HUES6 (cell line): ENCODE measurements around the gene AQP12A.

Experiments used
- H3K27ac ChIP-seq: 2 replicates; pipeline ENCODE4 v1.7.0; 2013; ENCODE audit warnings: low read depth, mild to moderate bottlenecking, low read length, inconsistent platforms
- H3K27me3 ChIP-seq: 2 replicates; pipeline ENCODE4 v1.6.1; 2013; ENCODE audit warnings: low read length; ENCODE audit not compliant: control insufficient read depth, insufficient read depth
- H3K36me3 ChIP-seq: 2 replicates; pipeline ENCODE4 v1.6.1; 2013; ENCODE audit warnings: low read length; ENCODE audit not compliant: control insufficient read depth, insufficient read depth
- H3K4me1 ChIP-seq: 2 replicates; pipeline ENCODE4 v1.6.1; 2013; ENCODE audit warnings: low read length; ENCODE audit not compliant: control insufficient read depth, insufficient read depth
- H3K4me3 ChIP-seq: 2 replicates; pipeline ENCODE4 v1.5.1; 2013; ENCODE audit warnings: low read depth, low read length
- H3K9ac ChIP-seq: one replicate; pipeline ENCODE4 v1.6.1; 2013; ENCODE audit warnings: mild to moderate bottlenecking, low read length
- H3K9me3 ChIP-seq: 2 replicates; pipeline ENCODE4 v1.6.1; 2013; ENCODE audit warnings: low read depth, low read length; ENCODE audit not compliant: control insufficient read depth, insufficient read depth

Gene AQP12A

GRCh38 chr2:240727913-240728312 lies 36.2 kb downstream of the AQP12A start:
- Histone ChIP-seq H3K9me3 (no peaks in the 10 kb centered on the region), H3K27ac (no peak overlapping the region), H3K27me3 (no peaks in the 10 kb centered on the region), H3K4me1 (peaks cover 2% of the 10 kb centered on the region; the same call in 1 of the 2 replicates), H3K9ac (no peak overlapping the region), H3K4me3 (no peak overlapping the region), H3K36me3 (peaks cover 69% of the 10 kb centered on the region)

- no peak overlapping the region for H3K27ac ChIP-seq
- no peaks in the 10 kb centered on the region for H3K9me3 ChIP-seq
- no peaks in the 10 kb centered on the region for H3K27me3 ChIP-seq
- peaks cover 69% of the 10 kb centered on the region for H3K36me3 ChIP-seq
- H3K4me1 ChIP-seq = peaks cover 2% of the 10 kb centered on the region; the same call in 1 of the 2 replicates
- no peak overlapping the region for H3K4me3 ChIP-seq
- no peak overlapping the region for H3K9ac ChIP-seq
Measured at GRCh38 chr2:240728361-240728760, 36.7 kb downstream of the AQP12A start.

GRCh38 chr2:240728827-240729226 lies 37.2 kb downstream of the AQP12A start:
- Histone ChIP-seq H3K27ac (no peak overlapping the region), H3K27me3 (no peaks in the 10 kb centered on the region), H3K4me1 (peaks cover 2% of the 10 kb centered on the region; the same call in 1 of the 2 replicates)

DNA sequence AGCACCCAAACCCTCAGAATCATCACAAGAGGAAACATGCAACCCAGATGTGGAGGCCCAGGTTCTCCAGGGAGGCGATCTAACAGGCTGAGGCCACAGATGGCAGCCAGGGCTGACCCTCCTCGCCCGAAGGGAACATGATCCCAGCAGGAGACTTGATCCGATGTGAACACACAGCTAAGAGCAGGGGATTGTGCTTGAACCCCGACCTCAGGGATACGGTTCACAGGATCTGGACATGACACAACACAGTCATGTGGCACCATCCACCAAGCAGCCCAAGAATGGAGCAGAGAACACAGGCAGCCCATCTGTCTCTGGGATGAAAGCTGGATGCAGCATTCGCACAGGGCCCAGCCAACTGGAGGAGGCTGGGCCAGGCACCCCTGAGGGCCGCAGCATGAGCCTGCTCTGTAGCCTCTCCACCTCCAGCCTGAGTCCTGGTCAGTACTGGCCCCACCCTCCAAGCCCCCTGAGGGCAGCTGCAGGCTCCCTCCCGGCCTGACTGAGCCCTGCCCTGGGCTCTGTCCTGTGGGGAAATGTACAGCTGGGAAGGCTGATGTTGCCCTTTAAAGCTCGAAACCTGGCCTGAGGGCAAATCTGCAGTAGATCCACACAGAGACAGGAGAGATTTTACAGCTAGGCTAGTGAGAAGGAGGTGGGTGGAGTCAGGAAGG lies 39.0 kb downstream of the AQP12A start:
- Histone ChIP-seq H3K27me3 (no peaks in the 10 kb centered on the region), H3K36me3 (peaks cover 68% of the 10 kb centered on the region), H3K27ac (no peak overlapping the region), H3K9ac (no peak overlapping the region), H3K4me1 (peaks cover 2% of the 10 kb centered on the region; the same call in 1 of the 2 replicates), H3K9me3 (no peaks in the 10 kb centered on the region), H3K4me3 (no peak overlapping the region)

More at GRCh38 chr2:240728827-240729226, 37.2 kb downstream of the AQP12A start:
- Histone ChIP-seq H3K4me3 (no peak overlapping the region), H3K9me3 (no peaks in the 10 kb centered on the region), H3K36me3 (peaks cover 69% of the 10 kb centered on the region), H3K9ac (no peak overlapping the region)

- Histone ChIP-seq H3K9me3 (no peaks in the 10 kb centered on the region), H3K27me3 (no peaks in the 10 kb centered on the region), H3K9ac (peak overlapping the region; percentile 15), H3K4me3 (no peak overlapping the region), H3K27ac (no peak overlapping the region), H3K4me1 (peaks cover 2% of the 10 kb centered on the region; the same call in 1 of the 2 replicates), H3K36me3 (peaks cover 67% of the 10 kb centered on the region)
Measured at GRCh38 chr2:240731178-240731545, 39.5 kb downstream of the AQP12A start.

DNA sequence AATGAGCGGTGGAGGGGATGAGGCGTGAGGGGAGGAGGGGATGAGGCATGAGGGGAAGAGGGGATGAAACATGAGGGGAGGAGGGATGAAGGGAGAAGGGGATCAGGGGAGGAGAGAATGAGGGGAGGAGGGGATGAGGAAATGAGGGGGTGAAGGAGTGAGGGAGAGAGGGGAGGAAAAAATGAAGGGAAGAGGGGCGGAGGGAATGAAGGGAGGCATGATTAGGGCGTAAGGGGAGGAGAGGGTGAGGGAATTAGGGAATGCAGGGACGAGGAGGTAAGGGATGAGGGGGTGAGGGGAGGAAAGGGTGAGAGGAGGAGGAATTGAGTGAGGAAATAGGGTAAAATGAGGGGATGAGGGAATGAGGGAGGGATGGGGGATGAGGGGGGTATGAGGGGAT lies 40.5 kb downstream of the AQP12A start:
- Histone ChIP-seq H3K9ac (no peak overlapping the region), H3K27me3 (no peaks in the 10 kb centered on the region), H3K36me3 (peaks cover 68% of the 10 kb centered on the region), H3K4me1 (peaks cover 2% of the 10 kb centered on the region; the same call in 1 of the 2 replicates), H3K4me3 (no peak overlapping the region), H3K27ac (no peak overlapping the region), H3K9me3 (no peaks in the 10 kb centered on the region)

- H3K9ac ChIP-seq = no peak overlapping the region
- H3K4me3 ChIP-seq = no peak overlapping the region
- H3K27ac ChIP-seq = no peak overlapping the region
- no peaks in the 10 kb centered on the region for H3K27me3 ChIP-seq
- peaks cover 2% of the 10 kb centered on the region; the same call in 1 of the 2 replicates for H3K4me1 ChIP-seq
- H3K36me3 ChIP-seq = peaks cover 70% of the 10 kb centered on the region
- no peaks in the 10 kb centered on the region for H3K9me3 ChIP-seq
Measured at GRCh38 chr2:240732911-240733622, 41.4 kb downstream of the AQP12A start.

DNA sequence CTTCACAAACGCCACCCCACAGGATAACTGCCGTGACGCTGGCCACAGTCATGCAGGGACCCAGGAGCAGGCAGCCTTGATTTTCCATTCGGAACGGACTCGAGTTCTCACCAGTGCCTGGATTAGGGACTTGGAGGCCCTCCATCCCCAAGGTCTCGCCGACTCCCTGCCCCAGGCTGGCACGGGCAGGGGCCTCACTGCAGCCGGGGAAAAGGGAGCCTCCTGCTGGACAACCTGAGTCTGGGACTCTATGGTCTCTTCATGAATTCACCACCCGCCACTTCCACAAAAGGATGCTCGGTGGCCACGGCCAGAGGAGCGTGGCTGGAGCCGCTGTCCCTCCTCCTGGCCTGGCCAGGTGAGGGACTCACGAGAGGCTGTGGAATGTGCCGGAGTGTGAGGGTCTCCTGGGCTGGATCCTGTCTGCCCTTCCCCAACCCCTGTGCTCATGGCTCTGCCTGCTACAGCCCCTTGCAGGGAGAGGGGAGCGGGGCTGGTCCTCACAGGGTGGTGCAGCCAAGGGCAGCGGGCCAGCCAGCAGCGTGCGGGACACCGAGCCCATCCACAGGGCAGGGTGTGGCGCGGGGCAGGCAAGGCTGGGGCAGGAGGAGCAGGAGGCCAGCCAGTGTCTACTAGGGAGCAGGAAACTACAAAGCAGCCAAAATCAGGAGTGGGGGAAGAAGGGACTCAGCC lies 42.3 kb downstream of the AQP12A start:
- no peak overlapping the region for H3K4me3 ChIP-seq
- H3K9ac ChIP-seq = no peak overlapping the region
- H3K27me3 ChIP-seq = no peaks in the 10 kb centered on the region
- H3K27ac ChIP-seq = no peak overlapping the region
- H3K36me3 ChIP-seq = peaks cover 71% of the 10 kb centered on the region
- no peaks in the 10 kb centered on the region for H3K9me3 ChIP-seq
- peaks cover 2% of the 10 kb centered on the region; the same call in 1 of the 2 replicates for H3K4me1 ChIP-seq

DNA sequence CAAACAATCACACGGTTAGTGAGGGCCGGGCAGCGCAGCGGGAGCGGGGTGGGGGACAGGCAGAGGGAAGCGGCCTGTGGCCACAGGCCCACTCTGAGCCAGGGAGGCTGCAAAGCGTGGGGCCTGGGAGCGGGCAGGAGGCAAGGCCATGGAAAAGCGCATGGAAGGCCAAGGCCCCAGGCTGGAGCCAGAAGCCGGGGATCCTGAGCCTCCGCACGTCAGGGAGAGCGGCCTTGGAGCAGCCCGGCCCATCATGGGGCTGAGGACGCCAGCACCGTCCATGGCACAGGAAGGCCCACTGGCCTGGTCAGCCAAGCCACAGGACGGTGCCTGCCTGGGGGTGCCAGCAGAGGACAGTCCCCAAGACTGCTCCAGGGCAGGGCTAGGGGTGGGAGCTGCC lies 43.1 kb downstream of the AQP12A start:
- H3K4me1 ChIP-seq = peaks cover 2% of the 10 kb centered on the region; the same call in 1 of the 2 replicates
- H3K9me3 ChIP-seq = no peaks in the 10 kb centered on the region
- H3K27me3 ChIP-seq = no peaks in the 10 kb centered on the region
- no peak overlapping the region for H3K9ac ChIP-seq
- H3K4me3 ChIP-seq = no peak overlapping the region
- no peak overlapping the region for H3K27ac ChIP-seq
- H3K36me3 ChIP-seq = peaks cover 76% of the 10 kb centered on the region

GRCh38 chr2:240735476-240735875 lies 43.8 kb downstream of the AQP12A start:
- peaks cover 2% of the 10 kb centered on the region; the same call in 1 of the 2 replicates for H3K4me1 ChIP-seq
- H3K27me3 ChIP-seq = no peaks in the 10 kb centered on the region
- H3K4me3 ChIP-seq = no peak overlapping the region
- H3K9ac ChIP-seq = no peak overlapping the region
- H3K36me3 ChIP-seq = peaks cover 76% of the 10 kb centered on the region
- H3K9me3 ChIP-seq = no peaks in the 10 kb centered on the region
- H3K27ac ChIP-seq = no peak overlapping the region
